Skeletal muscle tissue (tissue), 4 donors: ENCODE data around the gene TIFAB. TPM values are rescaled to one million over a fixed set of nuclear protein-coding genes. Genes with fewer than 3 reads are reported as not detected.

ENCODE experiments used
- H3K27ac ChIP-seq: one replicate; pipeline ENCODE4 v1.7.0; 2013; ENCODE audit warnings: mild to moderate bottlenecking, low read depth, low read length, inconsistent platforms
- H3K27me3 ChIP-seq, 3 donors: one replicate each; pipeline ENCODE4 v1.7.0; 2013; ENCODE audit warnings: low read length in 3 of 3; ENCODE audit not compliant: control insufficient read depth in 3 of 3, insufficient read depth in 3 of 3
- H3K36me3 ChIP-seq, 3 donors: one replicate each; pipeline ENCODE4 v1.7.0; 2013; ENCODE audit warnings: low read length in 3 of 3; ENCODE audit not compliant: control insufficient read depth in 3 of 3, insufficient read depth in 3 of 3
- H3K4me1 ChIP-seq, 3 donors: one replicate each; pipeline ENCODE4 v1.7.0; 2013; ENCODE audit warnings: low read length in 3 of 3, mild to moderate bottlenecking in 3 of 3; ENCODE audit not compliant: control insufficient read depth in 3 of 3, insufficient read depth in 3 of 3
- H3K4me3 ChIP-seq, 3 donors: one replicate each; pipeline ENCODE4 v1.7.0; 2013; ENCODE audit warnings: low read length in 3 of 3
- H3K9ac ChIP-seq, 3 donors: one replicate each; pipeline ENCODE4 v1.7.0; 2013; ENCODE audit warnings: low read length in 3 of 3, mild to moderate bottlenecking in 3 of 3, moderate library complexity in 2 of 3, low read depth in 1 of 3
- H3K9me3 ChIP-seq, 3 donors: one replicate each; pipeline ENCODE4 v1.7.0; 2013; ENCODE audit warnings: low read length in 3 of 3; ENCODE audit not compliant: control insufficient read depth in 3 of 3
- total RNA-seq: library from RNA; depleted of rRNA; stranded (reverse); fragments of >200 nt; gene quantifications from one replicate; pipeline ENCODE4 v1.2.3, GENCODE V29; 2014
- donor health status: Osteomylitis.

TIFAB gene
- total RNA-seq, 1 donor from 2014 or later, result 0.52 TPM

DNA sequence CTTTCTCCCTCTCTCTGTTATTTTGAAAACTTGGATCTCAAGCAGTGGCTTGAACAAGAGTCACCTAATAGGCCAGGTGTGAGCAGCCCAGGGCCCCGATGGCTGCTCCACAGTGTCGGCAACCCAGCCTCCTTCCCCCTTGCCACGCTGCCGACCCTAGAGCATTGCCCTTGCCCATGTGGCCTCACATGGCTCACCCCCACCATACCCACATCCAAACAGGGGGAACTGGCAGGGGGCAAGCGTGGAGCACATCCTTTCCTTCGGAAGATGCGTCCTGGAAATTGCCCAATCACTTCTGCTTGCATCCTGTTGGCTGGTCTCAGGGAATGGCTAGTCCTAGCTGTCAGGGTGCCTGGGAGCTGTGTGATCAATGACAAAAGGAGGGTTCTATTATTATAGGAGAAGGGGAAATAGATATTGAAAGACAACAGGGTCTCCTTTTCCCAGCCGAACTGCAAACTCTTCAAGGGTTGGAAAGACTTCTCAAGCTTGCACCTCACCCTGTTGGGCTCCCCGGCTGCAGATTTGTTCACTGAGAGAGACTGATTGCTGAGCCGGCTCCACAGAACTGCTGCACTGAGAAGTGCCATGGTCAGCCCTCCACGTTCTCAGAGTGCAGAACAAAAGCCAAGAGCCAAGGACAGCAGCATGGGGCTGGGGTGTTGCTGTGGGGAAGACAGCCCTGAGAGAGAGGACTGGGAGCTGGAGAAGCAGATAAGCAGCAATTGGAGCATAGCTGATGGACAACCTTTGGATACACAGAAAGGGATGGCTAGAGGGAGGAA, 8.3 kb upstream of the TIFAB start:
- H3K4me1 ChIP-seq, result peaks cover 0 to 9% (median 0%) of the 10 kb centered on the region in 3 donors
- no peaks in the 10 kb centered on the region for H3K9me3 ChIP-seq
- H3K9ac ChIP-seq, result no peak overlapping the region
- peaks cover 0 to 24% (median 16%) of the 10 kb centered on the region in 3 donors for H3K27me3 ChIP-seq
- no peak overlapping the region for H3K27ac ChIP-seq
- H3K4me3 ChIP-seq, result no peak overlapping the region
- H3K36me3 ChIP-seq, result no peaks in the 10 kb centered on the region

DNA sequence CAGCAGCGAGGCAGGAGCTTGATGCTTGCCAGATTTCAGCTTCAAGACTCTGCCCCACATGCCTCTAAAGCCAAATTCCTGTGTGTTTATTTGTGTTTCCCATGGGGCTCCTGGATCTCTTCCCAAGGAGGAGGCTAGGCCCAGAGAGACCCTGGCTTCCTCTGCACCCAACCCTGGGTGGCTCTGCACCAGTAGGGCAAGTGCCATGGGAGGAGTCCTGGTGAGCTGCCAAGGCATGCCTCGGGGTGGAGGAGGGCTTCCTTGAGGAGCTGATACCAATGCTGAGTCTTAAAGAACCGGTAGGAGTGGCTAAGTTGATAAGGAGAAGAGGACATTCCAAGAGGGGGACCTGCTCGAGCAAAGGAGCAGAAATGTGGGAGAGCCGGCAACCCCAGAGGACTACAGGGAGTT, 6.8 kb upstream of the TIFAB start:
- no peak overlapping the region for H3K4me3 ChIP-seq
- peaks cover 0 to 9% (median 0%) of the 10 kb centered on the region in 3 donors for H3K4me1 ChIP-seq
- no peak overlapping the region for H3K27ac ChIP-seq
- H3K9ac ChIP-seq, result no peak overlapping the region
- peaks cover 0 to 18% (median 11%) of the 10 kb centered on the region in 3 donors for H3K27me3 ChIP-seq
- H3K36me3 ChIP-seq, result no peaks in the 10 kb centered on the region
- no peaks in the 10 kb centered on the region for H3K9me3 ChIP-seq

DNA sequence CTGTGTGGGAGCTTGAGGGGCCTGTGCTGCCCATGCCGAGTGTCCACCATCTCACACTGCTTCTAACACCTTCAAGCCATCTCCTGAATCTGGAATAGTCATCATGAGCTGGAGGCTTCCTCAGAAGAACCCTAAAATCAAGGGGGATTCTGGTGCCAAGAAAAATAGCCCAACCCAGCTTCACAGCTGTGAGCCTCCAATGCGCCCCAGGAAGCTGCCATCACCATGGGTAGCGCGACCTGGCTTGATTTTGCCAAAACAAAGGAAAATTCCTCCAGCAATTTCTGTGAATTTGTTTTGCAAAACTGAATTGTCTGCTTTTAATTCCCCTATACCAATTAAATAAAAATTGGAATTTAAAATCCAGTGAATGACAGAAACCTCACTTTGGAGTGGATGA, 6.2 kb upstream of the TIFAB start:
- Histone ChIP-seq H3K27ac (no peak overlapping the region), H3K4me1 (peaks cover 0 to 9% (median 0%) of the 10 kb centered on the region in 3 donors), H3K36me3 (no peaks in the 10 kb centered on the region), H3K27me3 (peaks cover 0 to 13% (median 11%) of the 10 kb centered on the region in 3 donors), H3K4me3 (no peak overlapping the region), H3K9me3 (no peaks in the 10 kb centered on the region), H3K9ac (no peak overlapping the region)

DNA sequence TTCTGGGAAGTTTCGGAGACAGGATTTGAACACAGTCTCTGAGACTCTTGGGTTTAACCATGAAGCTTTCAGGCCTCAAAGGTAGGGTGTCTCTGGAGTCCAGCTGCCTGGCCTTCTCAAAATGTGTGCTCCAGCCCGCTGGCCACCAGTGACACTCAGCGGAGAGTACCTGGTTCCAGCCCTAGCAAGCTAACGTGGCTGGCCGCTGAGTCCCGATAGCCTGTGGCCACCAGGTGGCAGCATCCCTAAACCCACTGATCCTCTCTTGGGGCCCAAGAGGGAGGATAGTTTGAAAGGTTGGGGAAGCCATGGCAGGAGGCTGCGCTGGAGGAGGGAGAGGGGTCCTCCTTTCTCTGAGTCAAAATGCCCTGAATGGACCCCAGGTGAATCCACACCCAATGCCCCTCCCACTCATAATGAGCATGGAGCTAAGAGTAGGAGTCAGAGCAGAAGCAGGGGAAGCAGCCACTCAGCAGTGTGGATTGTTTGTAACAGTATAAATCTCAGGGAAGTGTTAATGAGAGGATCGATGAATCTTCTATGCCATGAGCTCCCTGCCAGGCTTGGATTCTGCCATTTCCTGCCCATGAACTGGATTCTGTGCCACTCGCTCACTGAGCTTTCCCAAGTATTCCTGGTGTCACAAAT, 5.4 kb upstream of the TIFAB start:
- peaks cover 0 to 11% (median 8%) of the 10 kb centered on the region in 3 donors for H3K27me3 ChIP-seq
- peaks cover 0 to 9% (median 0%) of the 10 kb centered on the region in 3 donors for H3K4me1 ChIP-seq
- no peaks in the 10 kb centered on the region for H3K9me3 ChIP-seq
- no peak overlapping the region for H3K9ac ChIP-seq
- no peaks in the 10 kb centered on the region for H3K36me3 ChIP-seq
- H3K27ac ChIP-seq, result no peak overlapping the region
- no peak overlapping the region for H3K4me3 ChIP-seq

DNA sequence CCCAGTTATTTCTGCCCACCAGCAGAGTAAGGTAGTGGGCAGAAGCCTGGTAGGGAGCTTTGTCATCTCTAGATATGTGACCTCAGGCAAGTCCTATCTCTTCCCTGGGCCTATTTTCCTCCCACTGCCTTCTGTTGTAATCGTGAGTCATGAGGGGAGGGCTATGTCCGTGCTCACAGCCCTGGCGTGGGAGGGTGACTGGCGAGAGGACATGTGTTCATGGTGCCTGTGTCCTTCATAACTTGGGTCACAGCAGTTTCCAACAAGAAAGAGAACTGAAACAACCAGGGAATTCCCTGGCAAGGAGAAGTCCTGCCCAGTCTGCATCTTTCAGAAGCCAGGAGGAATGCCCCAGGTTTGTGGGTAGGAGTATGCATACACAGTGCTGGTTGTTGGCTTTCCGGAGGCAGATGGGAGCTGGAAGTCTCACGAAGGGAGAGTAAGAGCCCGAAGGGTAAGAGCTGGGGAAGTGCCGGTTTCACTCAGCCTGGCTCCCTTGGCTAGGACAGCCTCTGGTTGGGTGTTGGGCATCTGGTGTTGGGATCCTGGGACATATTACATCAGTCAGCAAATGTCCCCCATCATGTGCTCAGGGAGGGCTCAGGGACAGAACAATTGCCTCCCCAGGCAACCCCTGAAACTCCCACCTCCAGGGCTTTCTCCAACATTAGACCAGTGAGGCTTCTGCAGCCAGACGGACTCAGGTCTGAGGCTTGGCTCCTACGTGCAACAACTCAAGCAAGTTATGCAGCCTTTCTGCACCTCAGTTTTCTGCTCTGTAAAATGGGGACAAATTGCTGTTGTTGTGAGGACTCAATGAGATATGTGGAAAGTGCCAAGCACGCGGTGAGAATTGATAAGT, 4.3 kb upstream of the TIFAB start:
- Histone ChIP-seq H3K36me3 (no peaks in the 10 kb centered on the region), H3K4me3 (no peak overlapping the region), H3K4me1 (peaks cover 0 to 9% (median 0%) of the 10 kb centered on the region in 3 donors), H3K9ac (no peak overlapping the region), H3K9me3 (no peaks in the 10 kb centered on the region), H3K27me3 (peaks cover 0 to 11% (median 8%) of the 10 kb centered on the region in 3 donors), H3K27ac (peak overlapping the region; percentile 5)

DNA sequence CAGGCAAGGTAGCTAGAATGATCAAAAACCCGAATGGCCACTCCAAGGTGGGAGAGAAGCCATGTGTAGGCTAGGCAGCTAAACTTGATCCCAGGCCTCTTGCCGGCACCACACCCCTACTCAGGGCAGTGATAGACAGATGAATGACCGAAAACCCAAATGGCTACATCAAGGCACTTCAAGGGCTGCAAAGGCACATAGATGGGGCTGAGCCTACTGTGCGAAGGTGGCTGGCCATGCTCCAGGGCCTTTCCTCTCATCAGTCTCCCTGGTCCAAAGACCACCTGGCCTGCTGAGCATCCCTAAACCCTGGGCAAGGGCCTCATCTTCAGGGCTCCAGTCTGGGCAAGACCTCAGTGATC, 3.7 kb upstream of the TIFAB start:
- peak overlapping the region; percentile 5 for H3K27ac ChIP-seq
- no peak overlapping the region for H3K9ac ChIP-seq
- H3K9me3 ChIP-seq, result no peaks in the 10 kb centered on the region
- peaks cover 0 to 13% (median 8%) of the 10 kb centered on the region in 3 donors for H3K27me3 ChIP-seq
- H3K4me3 ChIP-seq, result no peak overlapping the region
- peaks cover 0 to 9% (median 0%) of the 10 kb centered on the region in 3 donors for H3K4me1 ChIP-seq
- no peaks in the 10 kb centered on the region for H3K36me3 ChIP-seq

DNA sequence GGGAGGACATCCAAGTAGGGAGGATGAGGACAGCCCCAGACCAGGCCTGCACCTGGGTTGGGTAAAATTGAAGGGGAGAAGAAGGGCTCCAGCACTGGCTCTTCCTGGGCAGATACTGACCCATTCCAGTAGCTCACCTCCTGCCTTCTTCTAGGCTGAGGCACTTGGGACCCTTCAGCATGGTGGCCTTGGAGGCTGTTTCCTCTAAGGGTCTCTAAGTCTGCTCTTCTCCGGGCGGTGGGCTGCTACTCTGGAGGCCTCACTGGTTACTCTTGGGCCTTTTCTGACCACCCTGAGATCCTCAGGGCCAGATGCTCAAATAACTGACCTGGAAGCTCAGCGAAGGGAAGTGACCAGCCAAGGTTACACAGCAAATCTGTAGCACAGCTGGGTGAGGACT, 2.8 kb upstream of the TIFAB start:
- H3K27me3 ChIP-seq, result peaks cover 0 to 12% (median 8%) of the 10 kb centered on the region in 3 donors
- H3K9me3 ChIP-seq, result no peaks in the 10 kb centered on the region
- H3K4me3 ChIP-seq, result no peak overlapping the region
- H3K27ac ChIP-seq, result no peak overlapping the region
- H3K9ac ChIP-seq, result no peak overlapping the region
- H3K36me3 ChIP-seq, result no peaks in the 10 kb centered on the region
- H3K4me1 ChIP-seq, result peaks cover 0 to 9% (median 0%) of the 10 kb centered on the region in 3 donors

DNA sequence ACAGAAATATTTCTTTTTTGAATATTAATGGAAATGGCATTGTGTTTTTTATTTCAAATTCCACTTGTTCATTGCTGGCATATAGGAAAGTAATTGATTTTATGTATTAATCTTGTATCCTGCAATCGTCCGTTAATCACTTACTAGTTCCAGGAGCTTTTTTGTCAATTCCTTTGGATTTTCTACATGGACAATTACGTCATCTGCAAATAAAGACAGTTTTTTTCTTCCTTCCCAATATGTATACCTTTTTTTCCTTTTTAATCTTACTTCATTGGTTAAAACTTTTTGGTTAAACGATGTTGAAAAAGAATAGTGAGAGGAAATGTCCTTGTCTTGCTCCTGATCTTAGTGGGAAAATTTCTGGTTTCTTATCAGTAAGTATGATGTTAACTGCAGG, 1.5 kb upstream of the TIFAB start:
- Histone ChIP-seq H3K4me3 (no peak overlapping the region), H3K9me3 (no peaks in the 10 kb centered on the region), H3K9ac (no peak overlapping the region), H3K27ac (no peak overlapping the region), H3K27me3 (peaks cover 0 to 18% (median 4%) of the 10 kb centered on the region in 3 donors), H3K36me3 (no peaks in the 10 kb centered on the region), H3K4me1 (peaks cover 0 to 4% (median 0%) of the 10 kb centered on the region in 3 donors)

DNA sequence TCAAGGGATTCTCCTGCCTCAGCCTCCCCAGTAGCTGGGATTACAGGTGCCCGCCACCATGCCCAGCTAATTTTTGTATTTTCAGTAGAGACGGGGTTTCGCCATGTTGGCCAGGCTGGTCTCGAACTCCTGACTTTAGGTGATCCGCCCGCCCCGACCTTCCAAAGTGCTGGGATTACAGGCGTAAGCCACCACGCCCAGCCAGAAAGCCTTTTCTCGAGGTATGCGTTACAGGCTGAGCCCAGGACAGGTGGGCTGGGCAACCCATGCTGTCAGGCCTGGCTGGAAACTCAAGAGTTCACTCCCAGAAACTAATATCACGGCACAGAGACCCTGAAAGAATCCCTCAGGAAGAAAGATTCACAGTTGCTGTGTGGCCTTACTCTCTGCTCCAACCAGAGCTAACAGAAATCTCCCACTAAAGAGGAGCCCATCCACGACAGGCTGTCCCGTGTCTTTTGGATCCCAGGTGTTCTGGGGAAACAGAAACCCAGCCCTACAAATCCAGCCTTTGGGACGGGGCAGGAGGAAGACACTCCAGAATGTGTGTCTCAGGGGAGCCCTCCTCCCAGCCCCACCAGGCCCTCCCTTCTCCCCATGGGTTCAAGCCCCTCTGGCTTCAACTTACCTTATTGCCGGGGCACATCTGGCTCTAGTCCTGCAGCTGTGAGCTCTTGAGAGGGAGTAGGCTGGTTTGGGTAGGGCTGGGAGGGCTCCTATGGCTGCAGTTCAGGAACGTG, 400 bp downstream of the TIFAB start:
- Histone ChIP-seq H3K27me3 (peaks cover 0 to 17% (median 0%) of the 10 kb centered on the region in 3 donors), H3K4me1 (peaks cover 0 to 4% (median 0%) of the 10 kb centered on the region in 3 donors), H3K36me3 (no peaks in the 10 kb centered on the region), H3K9me3 (no peaks in the 10 kb centered on the region), H3K4me3 (no peak overlapping the region), H3K27ac (no peak overlapping the region), H3K9ac (no peak overlapping the region)
